Urothelium cell line (cell line): ENCODE results near the gene PSTPIP1.

Source experiments
- DNase-seq: peaks from one replicate; pipeline ENCODE4 v3.0.0; 2011; ENCODE audit warnings: low spot score, mixed read lengths
- FAIRE-seq: peaks from 2 replicates; lab custom pipeline; 2011; peaks lifted over from hg19 to GRCh38; lab: Jason Lieb, UNC

PSTPIP1 gene

GRCh38 chr15:77066971-77067690 lies 72.2 kb downstream of the PSTPIP1 start:
- DNase-seq (no peak), FAIRE-seq (no peak)

DNA sequence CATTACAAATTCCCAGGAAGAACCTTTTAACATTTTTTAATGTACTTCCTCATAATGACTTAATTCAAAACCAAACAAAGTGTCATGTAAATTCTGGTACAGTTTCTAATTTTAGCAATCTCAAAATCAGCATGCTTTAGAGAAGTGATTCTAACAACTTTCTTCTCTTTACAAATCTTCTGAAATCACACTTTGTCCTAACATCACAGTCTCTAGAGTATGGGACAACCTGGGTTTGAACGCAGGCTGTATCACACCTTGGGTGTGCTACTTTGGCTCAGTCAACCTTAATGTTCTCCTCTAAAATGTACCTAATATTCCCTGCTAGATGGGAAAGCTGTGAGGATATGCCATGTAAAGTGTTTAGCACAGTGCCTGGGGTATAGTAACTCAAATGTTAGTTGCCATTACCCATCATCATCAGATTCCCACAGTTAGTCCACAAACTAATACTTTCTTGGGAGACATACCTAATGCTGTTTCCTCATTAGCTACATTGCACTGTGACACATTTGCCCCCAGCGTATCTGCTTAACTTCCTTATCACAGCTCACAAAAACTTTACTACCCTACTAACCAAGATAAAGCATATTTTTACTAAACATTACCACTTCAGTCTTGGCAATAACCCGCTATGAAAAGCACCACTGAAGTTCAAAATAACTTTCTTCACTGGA lies 72.9 kb downstream of the PSTPIP1 start:
- DNase-seq (no peak), FAIRE-seq (no peak)

DNA sequence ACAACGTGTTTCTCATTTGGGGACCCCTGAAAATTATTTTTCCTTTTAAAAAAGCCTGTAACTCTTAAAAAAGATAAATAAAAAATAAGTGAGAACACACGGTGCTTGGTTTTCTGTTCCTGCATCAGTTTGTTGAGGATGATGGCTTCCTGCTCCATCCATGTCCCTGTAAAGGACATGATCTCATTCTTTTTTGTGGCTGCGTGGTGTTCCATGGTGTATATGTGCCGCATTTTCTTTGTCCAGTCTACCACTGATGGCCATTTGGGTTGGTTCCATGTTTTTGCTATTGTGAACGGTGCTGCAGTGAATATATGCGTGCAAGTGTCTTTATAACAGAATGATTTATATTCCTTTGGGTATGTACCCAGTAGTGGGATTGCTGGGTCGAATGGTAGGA lies 73.7 kb downstream of the PSTPIP1 start:
- DNase-seq (no peak), FAIRE-seq (no peak)

DNA sequence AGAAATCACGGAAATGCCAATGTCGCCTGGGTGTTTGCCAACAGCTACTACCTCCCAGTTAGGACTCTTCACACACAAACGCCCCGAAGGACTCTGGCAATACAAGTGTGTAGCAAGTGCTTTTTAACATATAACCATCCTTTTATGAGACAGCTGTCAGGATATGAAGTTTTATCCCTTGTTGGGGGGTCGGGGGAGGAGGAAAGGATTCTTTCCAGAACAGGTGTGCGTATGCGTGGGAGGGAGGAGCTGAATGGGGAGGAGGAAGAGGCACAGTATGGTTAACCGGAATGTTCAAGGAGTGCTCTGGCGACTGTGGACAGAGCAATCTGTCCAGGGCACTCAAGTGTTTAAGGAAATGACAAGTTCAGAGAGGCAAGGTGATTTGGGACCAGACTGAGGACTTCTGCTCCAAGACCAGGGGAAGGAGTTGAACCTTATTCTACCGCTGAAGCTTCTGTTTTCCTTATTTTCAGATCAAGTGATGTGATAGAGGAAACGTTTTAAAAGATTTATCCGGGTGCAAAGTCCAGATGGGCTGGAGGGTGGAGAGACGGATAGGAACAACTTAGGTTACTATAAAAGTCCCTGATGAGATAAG lies 74.7 kb downstream of the PSTPIP1 start:
- DNase-seq, result no peak

DNA sequence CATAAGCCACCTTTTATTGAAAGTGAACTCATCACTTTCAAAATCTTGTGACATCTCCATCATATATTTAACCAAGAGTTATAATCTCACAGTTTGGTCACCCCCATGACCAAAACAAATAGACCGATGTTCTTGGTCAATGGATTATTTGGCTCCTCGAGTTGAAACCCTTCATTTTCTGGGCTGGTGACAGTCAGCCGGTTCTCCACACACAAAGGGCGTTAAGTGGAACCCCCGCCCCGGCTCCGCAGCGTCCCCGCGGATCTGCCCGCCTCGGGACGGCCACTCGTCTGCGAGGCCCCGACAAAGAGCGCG lies 75.2 kb downstream of the PSTPIP1 start:
- no peak for FAIRE-seq
- no peak for DNase-seq

More for the DNA sequence above, 74.7 kb downstream of the PSTPIP1 start:
- FAIRE-seq, result no peak

DNA sequence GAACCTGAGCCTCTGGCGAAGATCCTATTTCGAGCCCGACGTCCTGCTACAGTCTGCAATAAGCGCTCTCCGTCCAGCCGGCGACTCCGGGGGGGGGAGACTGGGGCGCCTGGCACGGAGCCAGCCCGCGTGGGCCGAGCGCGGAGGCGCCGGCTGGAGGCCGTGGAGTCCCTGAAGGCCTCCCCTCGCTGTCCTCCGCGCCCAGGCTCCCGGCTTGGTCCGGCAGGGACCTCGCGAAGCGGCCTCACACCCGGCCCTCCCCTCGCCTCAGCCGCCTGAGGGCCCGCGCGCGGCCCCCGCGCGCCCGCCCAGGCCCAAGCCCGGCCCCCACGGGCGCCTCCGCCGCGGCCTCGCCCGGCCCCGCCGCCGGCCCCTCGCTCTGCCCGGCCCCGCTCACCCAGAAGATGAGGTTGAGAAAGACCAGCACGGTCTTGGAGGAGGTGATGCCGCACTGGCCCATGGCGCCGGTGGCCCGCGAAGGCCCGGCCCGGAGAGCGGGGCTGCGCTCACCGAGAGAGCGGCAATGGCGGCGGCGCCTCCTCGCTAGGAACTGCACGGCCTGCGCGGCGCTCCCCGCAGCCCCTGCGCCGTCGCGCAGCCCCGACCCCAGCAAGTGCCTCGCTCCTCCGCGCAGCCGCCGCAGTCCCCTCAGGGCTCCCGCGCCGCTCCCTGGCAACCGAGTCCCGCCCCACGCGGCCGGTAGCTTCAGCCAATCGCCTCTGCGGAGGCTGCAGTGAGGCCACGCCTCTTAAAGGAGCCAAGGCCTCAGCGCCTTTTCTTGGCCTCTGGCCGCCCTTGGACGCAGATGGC lies 75.8 kb downstream of the PSTPIP1 start, which contains the start of gene TSPAN3:
Gene TSPAN3 (minus strand): TSS at position 615 of the 810 bp plus-strand sequence. CDS start 155 bp downstream, at position 460.
- peak; percentile 97 for DNase-seq
- no peak for FAIRE-seq

DNA sequence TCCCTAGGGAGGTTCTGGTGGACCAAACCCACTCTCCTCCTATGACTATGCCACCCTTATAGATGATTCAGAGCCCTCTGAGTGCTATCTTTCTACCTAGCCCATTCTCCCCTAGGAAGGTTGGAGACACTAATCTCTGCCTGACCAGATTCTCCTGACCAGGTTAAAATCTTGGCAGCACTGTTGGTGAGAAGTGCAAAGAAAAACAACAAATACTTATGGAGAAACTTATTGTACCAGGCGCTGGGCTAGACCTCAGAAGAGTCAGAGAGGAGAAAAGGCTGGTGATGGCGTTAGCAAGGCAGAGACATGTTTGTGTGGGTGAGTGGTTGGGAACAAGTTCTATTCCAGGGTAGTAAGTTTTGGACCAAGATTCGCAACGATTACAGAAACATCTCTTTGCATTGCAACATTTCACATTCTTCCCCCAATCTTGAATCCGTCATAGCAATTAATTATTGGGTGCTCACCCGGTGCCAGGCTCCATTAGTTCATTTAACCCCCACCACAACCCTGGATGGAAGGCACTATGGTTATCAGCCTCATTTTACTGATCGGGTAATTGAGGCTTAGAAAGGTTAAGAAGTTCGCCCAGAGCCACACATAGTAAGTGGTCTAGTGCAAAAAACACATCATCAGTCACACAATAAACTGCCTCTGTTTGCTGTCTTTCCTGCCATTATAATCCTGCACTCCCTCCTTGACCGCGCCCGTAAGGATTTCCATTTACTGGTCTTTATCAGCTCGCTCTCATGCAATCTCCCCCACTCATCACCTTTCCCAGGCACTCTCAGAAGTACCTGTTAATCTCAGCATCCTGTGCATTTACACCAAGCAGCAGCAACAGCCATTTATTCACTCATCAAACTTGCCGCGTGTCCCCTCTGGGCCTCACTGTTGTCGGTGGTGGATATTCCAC lies 76.6 kb downstream of the PSTPIP1 start:
- DNase-seq, result no peak
- no peak for FAIRE-seq

DNA sequence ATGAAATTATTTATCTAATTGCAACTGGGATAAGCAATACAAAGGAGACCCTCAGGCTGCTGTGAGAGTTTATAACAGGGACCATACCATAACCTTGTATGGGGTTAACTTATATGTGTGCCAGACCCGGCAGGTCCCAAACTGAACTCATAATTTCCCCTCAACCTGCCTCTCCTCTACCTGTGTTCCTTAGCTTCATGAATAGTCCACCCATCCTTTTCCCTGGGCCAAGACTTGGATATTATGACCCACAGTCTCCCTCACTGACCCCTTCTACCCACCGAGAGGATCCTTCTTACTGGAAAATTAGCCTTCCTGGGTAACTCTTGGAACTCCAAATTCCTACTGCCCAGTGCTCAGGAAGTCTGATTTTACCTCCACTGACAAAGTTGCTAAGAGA lies 79.4 kb downstream of the PSTPIP1 start:
- no peak for FAIRE-seq

DNA sequence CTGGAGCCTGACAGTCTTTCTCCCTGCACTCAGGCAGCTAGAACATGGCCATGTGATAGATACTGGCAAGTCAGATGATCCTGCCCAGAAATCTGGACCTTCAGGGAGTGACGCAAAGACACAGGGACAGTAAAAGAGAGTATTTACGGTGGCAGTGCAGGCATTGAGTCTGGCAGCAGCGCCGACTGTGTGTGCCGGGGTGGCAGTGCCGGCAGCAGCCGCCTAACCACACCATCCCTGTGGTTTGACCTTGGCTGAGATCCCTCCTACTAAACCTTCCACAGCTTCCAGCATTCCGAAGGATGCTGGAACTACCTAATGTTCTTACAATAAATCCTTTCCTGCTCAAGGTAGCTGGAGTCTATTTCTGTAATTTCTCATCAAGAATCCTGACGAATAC lies 80.6 kb downstream of the PSTPIP1 start:
- peak; percentile 74 for DNase-seq
- FAIRE-seq, result no peak

More for the DNA sequence above, 79.4 kb downstream of the PSTPIP1 start:
- no peak for DNase-seq

DNA sequence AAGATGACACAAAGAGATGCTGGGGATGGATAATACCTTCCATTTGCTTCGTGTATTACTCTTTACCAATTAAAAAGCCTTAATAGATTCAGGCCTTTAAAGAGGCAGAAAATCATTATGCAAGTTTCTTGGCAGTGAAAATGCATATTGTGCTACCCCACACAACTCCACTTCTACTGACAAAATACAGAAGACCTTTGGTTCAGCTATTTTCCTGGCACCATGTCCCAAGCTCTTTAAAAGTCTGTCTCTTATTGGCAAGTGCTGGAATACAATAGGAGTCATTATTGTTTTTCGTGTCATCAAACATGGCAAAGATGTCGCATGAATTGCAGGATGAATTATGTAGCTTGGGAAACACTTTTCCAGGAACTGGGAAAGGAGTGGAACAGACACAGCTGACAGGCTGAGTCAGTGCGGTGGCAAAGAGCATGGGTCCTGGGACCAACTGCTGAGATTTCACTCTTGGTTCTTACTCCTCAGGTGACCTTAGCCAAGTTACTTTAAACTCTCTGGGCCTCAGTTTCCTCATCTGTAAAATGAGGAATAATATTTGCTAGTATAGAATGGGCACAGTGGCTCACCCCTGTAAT lies 81.5 kb downstream of the PSTPIP1 start:
- FAIRE-seq, result no peak

GRCh38 chr15:77081971-77082370 lies 87.0 kb downstream of the PSTPIP1 start:
- DNase-seq (no peak), FAIRE-seq (no peak)

More for the DNA sequence above, 81.5 kb downstream of the PSTPIP1 start:
- no peak for DNase-seq

- DNase-seq (no peak), FAIRE-seq (no peak)
Measured at GRCh38 chr15:77083381-77084160, 88.6 kb downstream of the PSTPIP1 start.

- FAIRE-seq (no peak), DNase-seq (no peak)
Measured at GRCh38 chr15:77084436-77084835, 89.5 kb downstream of the PSTPIP1 start.

GRCh38 chr15:77085297-77085696 lies 90.4 kb downstream of the PSTPIP1 start:
- DNase-seq (peak; percentile 43), FAIRE-seq (no peak)
